ENCODE data around the gene TSPAN7.

TSPAN7 gene, protein sequence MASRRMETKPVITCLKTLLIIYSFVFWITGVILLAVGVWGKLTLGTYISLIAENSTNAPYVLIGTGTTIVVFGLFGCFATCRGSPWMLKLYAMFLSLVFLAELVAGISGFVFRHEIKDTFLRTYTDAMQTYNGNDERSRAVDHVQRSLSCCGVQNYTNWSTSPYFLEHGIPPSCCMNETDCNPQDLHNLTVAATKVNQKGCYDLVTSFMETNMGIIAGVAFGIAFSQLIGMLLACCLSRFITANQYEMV

DNA sequence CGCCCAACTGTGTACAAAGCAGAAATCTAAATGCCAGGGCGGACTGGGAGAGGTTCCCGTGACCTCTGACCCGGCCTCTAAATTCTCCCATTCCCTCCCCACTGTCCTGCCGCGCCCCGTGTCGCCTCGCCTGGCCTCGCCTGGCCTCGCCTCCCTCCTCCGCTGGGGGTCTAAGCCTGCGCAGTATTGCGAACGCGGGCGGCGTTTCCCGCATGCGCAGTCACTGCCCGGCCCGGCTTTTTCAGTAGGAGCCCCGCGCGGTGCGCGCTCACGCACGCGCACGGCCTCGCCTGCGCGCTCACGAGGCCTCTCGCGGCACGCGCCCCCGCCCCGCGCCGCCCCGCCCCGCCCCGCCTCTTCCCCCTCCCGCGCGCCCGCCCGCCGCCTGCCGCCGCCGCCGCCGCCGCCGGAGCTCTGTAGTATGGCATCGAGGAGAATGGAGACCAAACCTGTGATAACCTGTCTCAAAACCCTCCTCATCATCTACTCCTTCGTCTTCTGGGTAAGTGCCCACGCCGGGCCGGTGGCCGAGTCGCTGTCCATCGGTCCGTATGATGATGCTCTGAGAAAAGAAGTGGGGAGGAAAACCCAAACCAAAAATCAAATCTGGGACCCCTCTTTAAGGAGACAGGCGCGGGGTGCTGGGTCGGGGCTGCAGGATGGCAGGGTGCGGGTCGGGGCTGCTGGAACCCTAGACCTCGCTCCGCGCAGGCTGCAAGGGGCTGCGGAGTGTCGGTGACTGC is at the start of gene TSPAN7:
Gene TSPAN7, plus strand, starts transcription at position 417 of the 743 bp plus-strand sequence. Its CDS starts 5 bp downstream, at position 422.
- peak; percentile 64 for DNase-seq

GRCh38 chrX:38513112-38513742 is 48.1 kb upstream of the TSPAN7 start:
- no peak for DNase-seq

DNA sequence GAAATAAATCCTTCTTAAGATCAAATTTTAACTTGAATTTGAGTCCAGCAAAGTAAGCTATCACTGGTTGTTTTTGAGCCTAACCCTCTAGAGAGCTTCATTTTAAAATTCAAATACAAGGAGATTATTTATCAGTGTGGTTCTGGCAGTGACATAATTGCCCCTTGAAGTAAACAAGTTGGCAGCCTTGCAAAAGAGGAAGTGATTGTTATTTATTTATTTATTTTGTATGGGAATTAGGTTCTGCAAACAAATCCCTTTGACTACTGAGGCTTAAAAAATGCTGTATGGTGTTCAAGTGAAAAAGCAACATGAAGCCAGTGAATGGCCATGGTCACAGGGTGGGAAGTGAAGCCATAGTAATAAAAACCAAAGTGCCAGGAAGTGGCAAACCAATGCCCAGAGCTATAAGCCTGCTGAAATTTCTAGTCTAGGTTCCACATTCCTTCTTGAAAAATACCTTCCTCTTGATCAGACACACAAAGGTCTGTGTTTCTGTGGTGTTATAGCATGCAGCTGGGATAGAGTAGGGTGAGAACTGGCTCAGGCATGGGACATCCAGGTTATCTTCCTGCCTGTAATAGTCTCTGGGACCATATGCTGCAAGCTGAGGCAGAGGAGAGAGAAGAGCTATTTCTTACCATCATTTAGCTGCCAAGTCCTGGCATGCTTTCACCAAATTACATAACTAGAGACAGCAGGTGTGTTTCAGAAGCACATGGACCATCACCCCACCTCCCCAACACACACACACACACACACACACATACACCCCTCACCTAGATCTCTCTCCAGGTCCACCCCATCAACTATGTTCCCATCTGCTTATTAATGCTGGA is 47.1 kb upstream of the TSPAN7 start:
- DNase-seq, result no peak

DNA sequence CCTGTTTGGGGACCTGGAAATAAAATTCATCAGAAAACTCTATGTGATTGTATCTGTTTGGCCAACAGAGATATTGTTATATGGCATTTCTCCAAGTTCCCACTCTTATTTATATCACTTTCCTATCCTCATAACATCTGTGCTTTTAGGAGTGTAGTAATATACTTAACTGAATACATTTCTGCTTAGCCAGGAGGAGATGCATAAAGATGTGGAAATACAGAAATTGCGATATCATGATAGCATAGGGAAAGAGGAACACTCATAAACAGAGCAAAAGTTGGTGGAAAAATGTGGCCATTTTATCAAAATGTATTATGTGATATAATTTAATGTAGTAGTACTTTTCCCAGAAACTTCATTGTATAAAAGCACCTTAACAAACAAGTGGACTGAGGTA is 46.1 kb upstream of the TSPAN7 start:
- no peak for DNase-seq

DNA sequence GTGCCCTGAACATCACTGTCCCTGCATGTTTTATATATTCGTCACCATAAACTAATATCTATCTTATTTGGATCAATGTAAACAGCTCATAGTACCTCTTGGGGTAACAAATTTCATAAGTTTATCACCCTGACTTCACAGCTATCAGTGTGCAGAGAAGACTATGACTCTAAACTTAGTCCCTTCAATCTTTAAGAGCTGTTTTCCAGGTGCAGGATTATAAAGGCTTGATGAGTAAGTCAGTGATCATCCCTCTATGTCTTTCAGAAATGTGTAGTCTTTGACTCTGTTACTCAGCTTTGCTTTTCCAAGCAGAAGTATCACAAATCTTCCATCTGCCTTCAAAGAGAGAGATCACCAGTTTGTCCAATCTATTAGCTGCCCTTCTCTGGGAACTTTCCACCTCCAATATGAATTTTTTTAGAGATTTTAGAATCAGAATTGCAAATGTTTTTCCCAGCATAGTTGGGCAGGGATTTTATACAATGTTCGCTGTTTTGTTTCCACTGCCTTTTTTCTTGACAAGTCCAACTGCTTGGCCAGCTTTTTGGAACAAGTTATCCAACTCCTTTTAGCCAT is 45.1 kb upstream of the TSPAN7 start:
- DNase-seq, result no peak

- DNase-seq, result no peak
These were observed 41.7 kb upstream of the TSPAN7 start for GRCh38 chrX:38519651-38520050.

DNA sequence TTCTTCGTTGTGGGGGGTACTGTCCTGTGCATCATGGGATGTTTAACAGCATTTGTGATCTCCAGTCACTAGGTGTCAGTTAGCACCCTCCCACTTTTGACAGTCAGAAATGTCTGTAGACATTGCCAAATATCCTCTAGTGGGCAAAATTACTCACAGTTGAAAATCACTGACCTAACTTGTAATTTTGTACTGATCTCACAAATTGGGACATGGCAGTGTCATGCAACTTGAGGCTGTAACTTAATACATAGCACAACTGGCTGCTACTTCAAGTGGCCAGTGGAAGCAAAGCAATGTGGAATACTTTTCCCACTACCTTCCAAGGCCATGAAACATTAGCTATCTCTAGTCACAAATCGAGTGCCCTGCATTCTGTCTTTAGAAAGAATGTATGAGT is 23.2 kb upstream of the TSPAN7 start:
- no peak for DNase-seq

- DNase-seq, result no peak
These were observed 21.6 kb upstream of the TSPAN7 start for GRCh38 chrX:38539748-38540147.

DNA sequence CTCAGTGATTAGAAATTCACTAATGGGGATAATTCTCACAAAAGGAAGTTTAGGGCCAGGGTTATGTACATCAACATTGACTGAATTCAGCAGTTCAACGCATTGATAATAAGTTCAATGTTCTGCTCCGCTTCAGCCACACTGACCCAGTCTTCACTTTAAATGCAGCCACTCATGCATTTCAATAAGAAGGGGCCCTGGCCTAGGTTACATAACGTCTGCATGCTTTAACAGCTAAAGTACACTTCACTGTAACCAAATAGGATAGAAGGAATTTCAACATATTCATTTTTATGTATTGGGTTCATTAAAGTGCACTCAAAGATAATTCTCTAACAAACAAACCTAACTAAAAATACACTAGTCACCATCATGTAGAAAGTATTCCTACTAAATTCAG is 12.8 kb upstream of the TSPAN7 start:
- DNase-seq, result no peak

- no peak for DNase-seq
These were observed 8.6 kb upstream of the TSPAN7 start for GRCh38 chrX:38552721-38553120.

GRCh38 chrX:38558686-38559085 is 2.7 kb upstream of the TSPAN7 start:
- no peak for DNase-seq

DNA sequence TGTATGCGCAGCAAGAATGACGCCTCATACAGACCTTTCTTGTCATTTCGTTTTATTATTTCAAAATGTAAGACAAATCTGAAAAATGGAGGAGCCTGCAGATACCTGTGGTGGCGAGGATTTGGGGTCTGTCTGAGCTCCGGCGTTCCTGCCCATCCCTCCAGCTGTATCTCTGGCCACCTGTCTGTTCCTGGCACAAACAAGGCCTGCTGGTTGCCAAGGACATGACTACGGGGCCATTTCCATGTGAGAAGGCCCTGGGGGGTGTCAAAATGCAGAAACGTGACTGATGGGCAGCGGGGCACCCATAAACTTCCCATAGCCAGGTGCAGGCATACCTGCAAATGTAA is 591 bp upstream of the TSPAN7 start:
- DNase-seq, result no peak

DNA sequence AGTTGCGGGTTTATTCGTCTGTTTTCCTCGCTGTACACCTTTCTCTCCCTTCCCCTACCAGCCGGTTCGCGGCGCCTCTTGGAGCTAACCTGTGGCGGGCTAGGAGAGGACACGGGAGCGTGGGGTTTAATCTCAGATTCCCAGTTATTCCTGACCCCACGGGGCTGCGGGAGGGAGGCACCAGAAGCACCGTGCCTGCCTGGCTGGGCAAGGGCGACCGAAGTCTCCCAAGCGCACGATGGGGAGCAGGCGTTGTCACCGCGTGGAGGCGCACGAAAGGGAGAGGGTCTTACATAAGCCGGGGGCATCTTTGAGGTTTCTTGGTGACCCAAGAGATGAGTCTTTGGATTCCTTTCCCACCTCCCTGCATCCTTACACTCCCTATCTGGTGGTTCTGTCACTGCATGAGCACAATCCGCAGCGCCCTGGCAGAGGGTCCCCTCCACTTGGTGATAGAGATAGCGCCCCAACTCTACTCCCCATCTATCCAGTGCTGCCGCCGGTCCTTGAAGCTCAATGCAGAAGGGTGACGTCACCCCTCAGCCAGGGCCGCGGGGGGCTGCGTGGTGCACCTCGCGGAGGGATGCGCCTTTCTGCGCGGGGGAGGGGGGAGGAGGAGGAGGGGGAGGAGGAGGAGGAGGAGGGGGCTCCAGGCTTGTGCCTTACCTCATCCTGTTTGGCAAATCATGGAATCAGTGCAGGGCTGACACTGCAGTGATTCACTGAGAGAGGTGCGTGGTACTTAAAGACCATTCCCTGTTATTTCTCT is 793 bp downstream of the TSPAN7 start:
- no peak for DNase-seq

DNA sequence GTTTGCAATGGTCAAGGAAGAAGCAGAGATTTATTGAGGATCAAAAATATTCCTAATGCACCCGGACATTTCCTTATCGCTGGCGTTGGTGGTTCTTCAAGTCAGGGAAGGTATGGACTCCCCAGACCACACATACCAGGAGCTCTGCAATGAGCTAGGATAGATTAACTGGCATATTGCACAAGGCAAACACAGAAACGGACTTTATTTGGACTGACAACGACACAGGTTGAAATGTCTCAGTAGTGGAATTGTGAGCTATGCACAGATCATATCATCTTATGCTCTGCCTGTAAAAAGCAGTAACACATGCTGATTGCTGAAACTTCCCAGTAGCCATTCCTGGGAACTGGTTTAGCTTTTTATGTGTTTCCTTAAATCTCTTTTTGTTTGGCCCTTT is 1.7 kb downstream of the TSPAN7 start:
- no peak for DNase-seq

DNA sequence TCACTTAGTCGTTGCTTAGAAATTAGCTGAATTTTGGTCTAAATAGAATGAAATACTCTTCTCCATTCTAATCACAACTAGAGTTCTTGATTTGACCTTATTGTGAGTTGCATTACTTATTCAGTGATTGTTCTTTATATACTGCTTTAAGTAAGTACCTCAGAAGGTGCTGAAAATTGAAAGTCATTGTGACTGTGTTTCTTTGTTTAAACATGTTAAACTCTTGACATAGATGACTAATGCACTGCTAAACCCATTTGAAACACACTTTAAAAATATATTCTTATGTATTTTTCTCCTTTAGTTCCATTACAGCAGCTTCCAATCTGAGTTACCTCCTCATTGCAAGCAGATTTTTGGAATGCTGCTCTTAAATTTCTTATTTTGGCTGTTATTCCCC is 9.1 kb downstream of the TSPAN7 start:
- DNase-seq, result no peak

DNA sequence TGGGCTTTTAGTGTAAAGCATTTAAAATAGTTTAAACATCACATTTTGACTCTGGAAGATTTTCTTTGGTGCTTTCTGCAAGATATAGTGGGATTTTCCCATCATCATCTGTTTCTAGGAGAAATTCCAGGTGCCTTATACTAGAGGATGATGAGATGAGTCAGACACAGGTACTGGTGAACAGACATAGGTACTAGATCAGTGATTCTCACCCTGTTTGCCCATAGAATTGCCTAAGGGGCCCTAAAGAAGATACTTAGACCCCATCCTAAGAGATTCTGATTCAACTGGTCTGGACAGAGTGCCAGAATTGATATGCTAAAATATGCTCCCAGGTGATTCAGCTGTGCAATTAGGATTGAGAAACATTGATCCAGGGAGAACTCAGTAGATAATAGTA is 9.7 kb downstream of the TSPAN7 start:
- DNase-seq, result no peak

- no peak for DNase-seq
These were observed 13.5 kb downstream of the TSPAN7 start for GRCh38 chrX:38574858-38575257.

GRCh38 chrX:38575888-38576287 is 14.5 kb downstream of the TSPAN7 start:
- DNase-seq, result no peak

DNA sequence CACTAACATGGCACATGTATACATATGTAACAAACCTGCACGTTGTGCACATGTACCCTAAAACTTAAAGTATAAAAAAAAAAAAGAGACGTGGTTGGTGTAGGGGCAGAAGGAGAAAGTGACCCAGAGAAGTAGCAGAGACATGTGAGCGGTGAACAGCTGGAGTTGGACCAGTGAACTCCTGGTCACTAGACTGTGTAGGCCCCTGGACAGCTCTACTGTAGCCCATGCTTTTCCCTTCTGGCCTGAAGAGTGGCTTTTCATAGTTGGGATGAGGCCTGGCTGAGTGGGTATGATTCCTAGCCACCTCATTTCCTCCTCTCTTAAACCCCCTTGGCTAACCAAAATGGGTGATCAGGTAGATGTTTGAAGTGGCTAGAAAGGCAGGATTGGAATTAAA is 16.4 kb downstream of the TSPAN7 start:
- no peak for DNase-seq

DNA sequence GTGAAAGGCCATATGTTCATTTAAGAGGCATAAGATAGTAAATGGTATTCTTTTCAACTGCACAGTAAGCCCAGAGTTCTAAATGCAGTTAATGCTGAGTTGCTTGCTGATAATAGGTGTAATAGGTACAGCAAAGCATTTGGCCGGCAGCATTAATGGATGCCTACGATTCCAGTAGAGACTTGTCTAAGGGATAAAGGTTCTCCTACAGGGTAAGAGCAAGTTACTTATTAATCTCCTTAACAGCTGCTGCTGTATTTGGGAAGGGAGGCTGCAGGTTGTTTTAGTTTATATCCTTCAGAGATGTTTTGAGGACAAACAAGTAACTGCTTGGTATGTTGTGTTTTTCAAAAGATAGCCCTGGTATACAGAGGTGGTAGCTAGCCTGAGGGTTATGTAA is 16.8 kb downstream of the TSPAN7 start:
- no peak for DNase-seq

GRCh38 chrX:38583181-38583580 is 21.8 kb downstream of the TSPAN7 start:
- DNase-seq, result no peak

- no peak for DNase-seq
These were observed 33.1 kb downstream of the TSPAN7 start for GRCh38 chrX:38594434-38594833.
